ENCODE data around the gene OVCA2.

GRCh38 chr17:2087597-2088211 lies 45.9 kb downstream of the OVCA2 start:
- TF ChIP-seq CTCF (IDR thresholded peaks at IDR 0.05; ENCODE audit: borderline replicate concordance, extremely low read depth, low read length, poor library complexity, severe bottlenecking) (no peak), EZH2 (IDR thresholded peaks at IDR 0.05; ENCODE audit: borderline replicate concordance, low read depth, low read length, severe bottlenecking) (no peak)

All from DND-41 (cell line).